SK-N-SH (cell line): ENCODE measurements around the gene TARS1. TPM values are rescaled to one million over a fixed set of nuclear protein-coding genes. Genes with fewer than 3 reads are reported as not detected.
A peak's percentile ranks its signal among the peaks of the same experiment; 100 is the strongest.

Source experiments
- CTCF ChIA-PET: fragments of 300-600, 350-600 bp; formaldehyde crosslinking; extraction: SDS; loops from one replicate; lab custom pipeline; 2021; lab: Yijun Ruan, JAX
- POLR2A ChIA-PET: fragments of 350-600 bp; sonication (Branson Sonifier 250); formaldehyde crosslinking; extraction: SDS; loops from one replicate; lab custom pipeline; 2020; ENCODE audit warnings: antibody characterized with exemption, inconsistent platforms; lab: Yijun Ruan, JAX
- DNase-seq: peaks from one replicate; pipeline ENCODE4 v3.0.0; 2012
- H2AFZ ChIP-seq: fragments of 200-600 bp; sonication (generic); 2 replicates; pipeline ENCODE4 v1.8.1; 2016; ENCODE audit warnings: antibody characterized with exemption, mild to moderate bottlenecking, low read depth
- H3F3A ChIP-seq: fragments of 200-600 bp; sonication (generic); replicated peaks from 2 replicates; pipeline ENCODE3; 2016; ENCODE audit warnings: antibody characterized with exemption, mild to moderate bottlenecking; ENCODE audit not compliant: insufficient read depth
- H3K27ac ChIP-seq, 2 experiments: fragments of 200-500 bp in 1 of 2; fragments of 200-600 bp in 1 of 2; sonication (Bioruptor generic) in 1 of 2; sonication (generic), shearing (Covaris generic) in 1 of 2; 2 replicates each; pipeline versions ENCODE4 v1.5.1 to v1.6.1; 2014 to 2016; ENCODE audit warnings: low read depth in 2 of 2, inconsistent platforms in 1 of 2, low read length in 1 of 2, mild to moderate bottlenecking in 1 of 2, mixed read lengths in 1 of 2
- H3K27me3 ChIP-seq: fragments of 200-600 bp; sonication (generic), shearing (Covaris generic); 2 replicates; pipeline ENCODE4 v1.6.1; 2016; ENCODE audit warnings: mixed run types; ENCODE audit not compliant: insufficient read depth
- H3K36me3 ChIP-seq, 2 experiments: fragments of 200-500 bp in 1 of 2; fragments of 200-600 bp in 1 of 2; sonication (Bioruptor generic) in 1 of 2; sonication (generic) in 1 of 2; replicated peaks in 1 of 2; 2 replicates each; pipeline versions ENCODE3 to v1.5.1; 2014 to 2016; ENCODE audit warnings: low read length in 1 of 2, mild to moderate bottlenecking in 1 of 2; ENCODE audit not compliant: insufficient read depth in 2 of 2, control insufficient read depth in 1 of 2
- H3K4me1 ChIP-seq, 2 experiments: fragments of 200-500 bp in 1 of 2; fragments of 200-600 bp in 1 of 2; sonication (Bioruptor generic) in 1 of 2; sonication (generic), shearing (Covaris generic) in 1 of 2; 2 replicates each; pipeline versions ENCODE4 v1.5.1 to v1.6.1; 2014 to 2016; ENCODE audit warnings: low read depth in 1 of 2, low read length in 1 of 2, mixed run types in 1 of 2; ENCODE audit not compliant: insufficient read depth in 2 of 2, control insufficient read depth in 1 of 2
- H3K4me2 ChIP-seq: fragments of 200-600 bp; sonication (generic), shearing (Covaris generic); 2 replicates; pipeline ENCODE4 v1.6.1; 2017; ENCODE audit warnings: mixed run types
- H3K4me3 ChIP-seq, 2 experiments: fragments of 200-500 bp in 1 of 2; fragments of 200-600 bp in 1 of 2; sonication (Bioruptor generic) in 1 of 2; sonication (generic), shearing (Covaris generic) in 1 of 2; 2 replicates each; pipeline versions ENCODE4 v1.5.1 to v1.8.1; 2014 to 2016; ENCODE audit warnings: low read depth in 2 of 2, inconsistent platforms in 1 of 2, low read length in 1 of 2, mild to moderate bottlenecking in 1 of 2, mixed read lengths in 1 of 2, moderate library complexity in 1 of 2
- H3K79me2 ChIP-seq: fragments of 200-600 bp; sonication (generic); 2 replicates; pipeline ENCODE4 v1.8.1; 2017; ENCODE audit warnings: mild to moderate bottlenecking; ENCODE audit not compliant: insufficient read depth
- H3K9ac ChIP-seq: fragments of 200-600 bp; sonication (generic); 2 replicates; pipeline ENCODE4 v1.6.1; 2017; ENCODE audit warnings: mixed run types
- H3K9me2 ChIP-seq: fragments of 200-600 bp; sonication (generic); 2 replicates; pipeline ENCODE4 v1.6.1; 2017; ENCODE audit warnings: mixed run types
- H3K9me3 ChIP-seq: fragments of 200-600 bp; sonication (generic); 2 replicates; pipeline ENCODE4 v1.6.1; 2017; ENCODE audit warnings: mixed run types, mild to moderate bottlenecking, moderate library complexity
- H4K20me1 ChIP-seq: fragments of 200-600 bp; sonication (generic); 2 replicates; pipeline ENCODE4 v1.6.1; 2017; ENCODE audit warnings: mild to moderate bottlenecking, mixed run types; ENCODE audit not compliant: insufficient read depth
- EP300 ChIP-seq, 2 experiments: IDR thresholded peaks; 2 replicates each; pipeline versions ENCODE4 v1.4.0 to v1.6.1; 2012; ENCODE audit warnings: borderline replicate concordance in 1 of 2, low read depth in 1 of 2, low read length in 1 of 2
- FOXJ3 ChIP-seq: sonication (generic); formaldehyde crosslinking; IDR thresholded peaks from 2 replicates; pipeline ENCODE4 v1.5.1; 2020; ENCODE audit warnings: mild to moderate bottlenecking, missing genetic modification reagents
- GATA2 ChIP-seq: sonication (generic); formaldehyde crosslinking; IDR thresholded peaks from 2 replicates; pipeline ENCODE4 v1.5.0; 2020; ENCODE audit warnings: mild to moderate bottlenecking, missing genetic modification reagents
- JUND ChIP-seq: IDR thresholded peaks from 2 replicates; pipeline ENCODE4 v1.4.0; 2012
- NFIC ChIP-seq: IDR thresholded peaks from 2 replicates; pipeline ENCODE4 v1.4.0; 2012; ENCODE audit warnings: borderline replicate concordance
- POLR2AphosphoS5 ChIP-seq: IDR thresholded peaks from 2 replicates; pipeline ENCODE4 v1.6.1; 2012; ENCODE audit warnings: low read depth, low read length
- RAD21 ChIP-seq: IDR thresholded peaks from 2 replicates; pipeline ENCODE4 v1.6.1; 2012; ENCODE audit warnings: mild to moderate bottlenecking, low read length
- TCF12 ChIP-seq: IDR thresholded peaks from 2 replicates; pipeline ENCODE4 v1.4.0; 2012
- TEAD4 ChIP-seq: IDR thresholded peaks from 2 replicates; pipeline ENCODE4 v1.4.0; 2012; ENCODE audit warnings: mild to moderate bottlenecking, borderline replicate concordance; ENCODE audit not compliant: insufficient read depth
- YY1 ChIP-seq: IDR thresholded peaks from 2 replicates; pipeline ENCODE4 v1.4.0; 2012; ENCODE audit warnings: low read depth, mild to moderate bottlenecking
- ZBTB33 ChIP-seq: IDR thresholded peaks from 2 replicates; pipeline ENCODE4 v1.4.0; 2012; ENCODE audit warnings: low read depth, borderline replicate concordance
- whole genome bisulfite sequencing: methylation state at CpG from one replicate; pipeline ENCODE4 v1.1.6; 2017; ENCODE audit warnings: low lambda C conversion rate; 5-methylcytosine and 5-hydroxymethylcytosine counted together
- polyA plus RNA-seq, 3 experiments: library from polyadenylated mRNA; depleted of rRNA; stranded (reverse); fragments of >200 nt; gene quantifications; 2 replicates each; pipeline ENCODE4 v1.2.3, GENCODE V29; 2012
- TF ChIP-seq, protein P1 (sequence below): IDR thresholded peaks from 2 replicates; pipeline ENCODE4; 2012

The TARS1 gene
- polyA plus RNA-seq, 1 of the 3 experiments (the other 2 are of a cell fraction), result 58.4 TPM

- Histone ChIP-seq H3K9me3 (no peaks in the 10 kb centered on the region), H3F3A (peaks cover 42% of the 10 kb centered on the region), H3K36me3 (no peaks in the 10 kb centered on the region), H3K27me3 (no peaks in the 10 kb centered on the region), H3K9ac (no peak overlapping the region), H3K79me2 (no peaks in the 10 kb centered on the region), H3K4me3 (no peak overlapping the region), H3K4me2 (no peak overlapping the region), H3K27ac (peak overlapping the region in 1 of 2 experiments; percentile 68; a peak in 1 of 4 replicates), H2AFZ (0 out of 2 replicates have a peak overlapping the region, but pooled peaks have one; percentile 45), H3K4me1 (peaks cover 0 to 14% of the 10 kb centered on the region in 2 experiments; a peak in 2 of 4 replicates), H3K9me2 (no peaks in the 10 kb centered on the region), H4K20me1 (no peaks in the 10 kb centered on the region)
- no peak for TF ChIP-seq ZBTB33
- TF ChIP-seq POLR2AphosphoS5, result no peak
- no peak for TF ChIP-seq FOXJ3 (CRISPR knock-in tag)
- no peak for TF ChIP-seq NFIC
- TF ChIP-seq TEAD4, result no peak
- TF ChIP-seq YY1, result no peak
- TF ChIP-seq RAD21, result no peak
- CTCF ChIA-PET, result interaction anchor here (1.1 to 2.0 kb wide), 2 partner anchors 514 to 711 kb away, joined by 5 to 8 read pairs; no protein-coding TSS in a partner anchor
- no peak for DNase-seq
- 86% methylated on average over 5 of the region's 5 CpGs for WGBS
- POLR2A ChIA-PET, result interaction anchor here (0.7 kb wide), 1 partner anchor 23 kb away, joined by 3 read pairs; no protein-coding TSS in a partner anchor
Observed at GRCh38 chr5:33420946-33421345, 19.8 kb upstream of the TARS1 start.

DNA sequence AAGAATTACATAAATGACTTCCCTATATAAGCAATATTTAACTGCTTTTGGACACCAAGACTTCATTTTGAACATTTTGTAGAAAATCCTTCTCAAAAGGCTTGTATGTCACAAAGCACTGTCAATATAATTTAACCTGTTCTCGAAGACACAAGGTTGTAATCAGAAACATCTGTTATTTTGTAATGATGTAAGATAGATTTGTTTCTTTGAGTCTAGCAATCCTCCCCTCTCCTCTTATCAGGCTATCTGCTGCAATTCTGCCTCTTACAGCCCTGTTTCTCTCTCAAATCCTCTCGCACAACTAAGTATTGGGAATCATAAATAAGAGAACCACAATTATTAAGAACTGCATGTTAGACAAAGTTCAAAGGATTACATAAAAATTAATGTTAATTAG lies 18.6 kb upstream of the TARS1 start:
- TF ChIP-seq EP300 (IDR thresholded peaks at IDR 0.05; ENCODE audit: borderline replicate concordance in 1 of 2, low read depth in 1 of 2, low read length in 1 of 2) (peak in 1 of 2 experiments; percentile 27; a peak in 1 of 4 replicates), JUND (peak; percentile 26; the same call in 1 of the 2 replicates), TCF12 (peak; percentile 82), GATA2 (CRISPR knock-in tag) (no peak)
- TF ChIP-seq, protein P1, sequence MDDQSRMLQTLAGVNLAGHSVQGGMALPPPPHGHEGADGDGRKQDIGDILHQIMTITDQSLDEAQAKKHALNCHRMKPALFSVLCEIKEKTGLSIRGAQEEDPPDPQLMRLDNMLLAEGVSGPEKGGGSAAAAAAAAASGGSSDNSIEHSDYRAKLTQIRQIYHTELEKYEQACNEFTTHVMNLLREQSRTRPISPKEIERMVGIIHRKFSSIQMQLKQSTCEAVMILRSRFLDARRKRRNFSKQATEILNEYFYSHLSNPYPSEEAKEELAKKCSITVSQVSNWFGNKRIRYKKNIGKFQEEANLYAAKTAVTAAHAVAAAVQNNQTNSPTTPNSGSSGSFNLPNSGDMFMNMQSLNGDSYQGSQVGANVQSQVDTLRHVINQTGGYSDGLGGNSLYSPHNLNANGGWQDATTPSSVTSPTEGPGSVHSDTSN, result peak; percentile 51
- Histone ChIP-seq H3K79me2 (no peaks in the 10 kb centered on the region), H2AFZ (peak overlapping the region; percentile 45), H3K9me2 (no peaks in the 10 kb centered on the region), H4K20me1 (no peaks in the 10 kb centered on the region), H3K36me3 (no peaks in the 10 kb centered on the region), H3K4me2 (no peak overlapping the region), H3K9me3 (no peaks in the 10 kb centered on the region), H3K4me1 (peaks cover 0 to 14% of the 10 kb centered on the region in 2 experiments; a peak in 2 of 4 replicates), H3F3A (peaks cover 32% of the 10 kb centered on the region), H3K27ac (peak overlapping the region in 1 of 2 experiments; percentile 68; a peak in 3 of 4 replicates), H3K4me3 (no peak overlapping the region), H3K9ac (peak overlapping the region; percentile 33; the same call in 1 of the 2 replicates), H3K27me3 (no peaks in the 10 kb centered on the region)
- ChIA-PET POLR2A (no interaction called here), CTCF (interaction anchor here (0.6 to 3.9 kb wide), 11 partner anchors 9 to 1581 kb away, joined by 3 to 24 read pairs (median 3); no protein-coding TSS in a partner anchor)
- WGBS, result 55% methylated on average over 2 of the region's 2 CpGs
- DNase-seq, result no peak
